ENCODE measurements around the gene SCYGR8.
"Not testable (repeated sequence)": the region's sequence is repeated elsewhere in the genome, so short reads cannot be mapped to it uniquely, and the experiment has no call there.

Gene SCYGR8

GRCh38 chr2:227724394-227725039 is 21.2 kb upstream of the SCYGR8 start, which contains the start of gene SCYGR6:
Gene SCYGR6, minus strand, starts transcription at chr2:227724757. Its CDS starts 0 bp downstream, at chr2:227724757.
- TF ChIP-seq CTCF (IDR thresholded peaks at IDR 0.05) = no peak
- no peak within 1 kb of the TSS for H3K4me3 ChIP-seq
- H3K27ac ChIP-seq = no peak within 1 kb of the TSS
- DNase-seq (ENCODE audit: low spot score) = no peak

- H3K4me3 ChIP-seq = no peak within 1 kb of the TSS
- TF ChIP-seq CTCF (IDR thresholded peaks at IDR 0.05) = no peak
- no peak within 1 kb of the TSS for H3K27ac ChIP-seq
- DNase-seq (ENCODE audit: low spot score) = no peak
These were observed 17.7 kb upstream of the SCYGR8 start, which contains the start of gene SCYGR7 for GRCh38 chr2:227728035-227728434. Gene SCYGR7, plus strand, starts transcription at chr2:227728335. Its CDS starts 0 bp downstream, at chr2:227728335.

GRCh38 chr2:227739351-227739750 is 6.3 kb upstream of the SCYGR8 start:
- no peak for DNase-seq (ENCODE audit: low spot score)
- no peak overlapping the region for H3K4me3 ChIP-seq
- TF ChIP-seq CTCF (IDR thresholded peaks at IDR 0.05) = no peak
- H3K27ac ChIP-seq = no peak overlapping the region

GRCh38 chr2:227740705-227741104 is 5.0 kb upstream of the SCYGR8 start:
- DNase-seq (ENCODE audit: low spot score) = not testable (repeated sequence)

GRCh38 chr2:227748079-227748478 is 2.4 kb downstream of the SCYGR8 start:
- Histone ChIP-seq H3K27ac (no peak overlapping the region), H3K4me3 (no peak overlapping the region)
- no peak for TF ChIP-seq CTCF (IDR thresholded peaks at IDR 0.05)
- no peak for DNase-seq (ENCODE audit: low spot score)

More at GRCh38 chr2:227740705-227741104, 5.0 kb upstream of the SCYGR8 start:
- not testable (repeated sequence) for H3K4me3 ChIP-seq, H3K27ac ChIP-seq

- not testable (repeated sequence) for H3K27ac ChIP-seq; DNase-seq (ENCODE audit: low spot score); H3K4me3 ChIP-seq
These were observed 10.6 kb downstream of the SCYGR8 start for GRCh38 chr2:227756261-227756660.

- no peak for DNase-seq (ENCODE audit: low spot score)
- no peak overlapping the region for H3K27ac ChIP-seq
- no peak for TF ChIP-seq CTCF (IDR thresholded peaks at IDR 0.05)
- H3K4me3 ChIP-seq = no peak overlapping the region
These were observed 13.9 kb downstream of the SCYGR8 start for GRCh38 chr2:227759411-227760118.

Measured in coronary artery (tissue), 2 donors.